HG03103 (cell line): ENCODE data around the gene OVCH2.
"Not testable (repeated sequence)": the region's sequence is repeated elsewhere in the genome, so short reads cannot be mapped to it uniquely, and the experiment has no call there.

ENCODE experiments used
- ATAC-seq: cut with Tn5 transposase; IDR thresholded peaks from one replicate; pipeline ENCODE4 v1.9.1; 2021; ENCODE audit warnings: low read depth; ENCODE audit not compliant: unreplicated experiment

Gene OVCH2

GRCh38 chr11:7671347-7672215, 34.7 kb downstream of the OVCH2 start:
- peak; percentile 48 for ATAC-seq

GRCh38 chr11:7670641-7671040, 35.6 kb downstream of the OVCH2 start:
- no peak for ATAC-seq

- no peak for ATAC-seq
Observed at GRCh38 chr11:7668911-7669310, 37.4 kb downstream of the OVCH2 start.

GRCh38 chr11:7668464-7668863, 37.8 kb downstream of the OVCH2 start:
- ATAC-seq = no peak

GRCh38 chr11:7667460-7667859, 38.8 kb downstream of the OVCH2 start:
- no peak for ATAC-seq

- no peak for ATAC-seq
Observed at GRCh38 chr11:7666292-7666866, 39.9 kb downstream of the OVCH2 start.

GRCh38 chr11:7665473-7666291, 40.6 kb downstream of the OVCH2 start:
- ATAC-seq = peak; percentile 93

- ATAC-seq = no peak
Observed at GRCh38 chr11:7664867-7665266, 41.4 kb downstream of the OVCH2 start.

GRCh38 chr11:7663531-7663930, 42.7 kb downstream of the OVCH2 start:
- not testable (repeated sequence) for ATAC-seq

GRCh38 chr11:7657306-7658025, 48.8 kb downstream of the OVCH2 start:
- ATAC-seq = no peak

- ATAC-seq = no peak
Observed at GRCh38 chr11:7656704-7657103, 49.6 kb downstream of the OVCH2 start.

GRCh38 chr11:7655253-7656217, 50.7 kb downstream of the OVCH2 start:
- no peak for ATAC-seq

- no peak for ATAC-seq
Observed at GRCh38 chr11:7654195-7654705, 52.0 kb downstream of the OVCH2 start.

GRCh38 chr11:7651700-7652099, 54.6 kb downstream of the OVCH2 start:
- ATAC-seq = no peak

- no peak for ATAC-seq
Observed at GRCh38 chr11:7651140-7651551, 55.1 kb downstream of the OVCH2 start.

GRCh38 chr11:7648264-7648663, 58.0 kb downstream of the OVCH2 start:
- ATAC-seq = no peak

- no peak for ATAC-seq
Observed at GRCh38 chr11:7646866-7647265, 59.4 kb downstream of the OVCH2 start.

GRCh38 chr11:7645206-7645605, 61.1 kb downstream of the OVCH2 start:
- no peak for ATAC-seq

- no peak for ATAC-seq
Observed at GRCh38 chr11:7643314-7643713, 63.0 kb downstream of the OVCH2 start.
